SJSA1 (cell line): Measurements from ENCODE around the gene ZSCAN31. TPM values are rescaled to one million over a fixed set of nuclear protein-coding genes. Genes with fewer than 3 reads are reported as not detected.

Source experiments
- DNase-seq, 2 experiments: peaks; one replicate each; pipeline ENCODE4 v3.0.0-alpha.2; 2015 to 2020; ENCODE audit warnings: low spot score in 2 of 2, low read depth in 1 of 2
- H3K27ac ChIP-seq: fragments of 250-450 bp; sonication (Bioruptor Pico); 2 replicates; pipeline ENCODE4 v1.5.1; 2020; ENCODE audit warnings: mild to moderate bottlenecking, moderate library complexity
- H3K27me3 ChIP-seq: fragments of 250-450 bp; sonication (Bioruptor Pico); replicated peaks from 2 replicates; pipeline ENCODE4 v1.5.1; 2020; ENCODE audit warnings: mild to moderate bottlenecking, moderate library complexity
- H3K36me3 ChIP-seq: fragments of 250-450 bp; sonication (Bioruptor Pico); 2 replicates; pipeline ENCODE4 v1.5.1; 2020; ENCODE audit warnings: mild to moderate bottlenecking
- H3K4me1 ChIP-seq: fragments of 250-450 bp; sonication (Bioruptor Pico); replicated peaks from 2 replicates; pipeline ENCODE4 v1.6.1; 2021; ENCODE audit warnings: mild to moderate bottlenecking
- H3K4me3 ChIP-seq: fragments of 250-450 bp; sonication (Bioruptor Pico); 2 replicates; pipeline ENCODE4 v1.5.1; 2020; ENCODE audit warnings: mild to moderate bottlenecking
- H3K9me3 ChIP-seq: fragments of 250-450 bp; sonication (Bioruptor Pico); replicated peaks from 2 replicates; pipeline ENCODE4 v1.5.1; 2020; ENCODE audit warnings: mild to moderate bottlenecking
- total RNA-seq: library from RNA; depleted of rRNA; stranded (reverse); fragments of >200 nt; shearing (Covaris generic); gene quantifications from 2 replicates; pipeline ENCODE4 v1.2.3, GENCODE V29; 2014; rRNA removed

Gene ZSCAN31
- total RNA-seq, 1 experiment from 2014 or later = 17.9 TPM

DNA sequence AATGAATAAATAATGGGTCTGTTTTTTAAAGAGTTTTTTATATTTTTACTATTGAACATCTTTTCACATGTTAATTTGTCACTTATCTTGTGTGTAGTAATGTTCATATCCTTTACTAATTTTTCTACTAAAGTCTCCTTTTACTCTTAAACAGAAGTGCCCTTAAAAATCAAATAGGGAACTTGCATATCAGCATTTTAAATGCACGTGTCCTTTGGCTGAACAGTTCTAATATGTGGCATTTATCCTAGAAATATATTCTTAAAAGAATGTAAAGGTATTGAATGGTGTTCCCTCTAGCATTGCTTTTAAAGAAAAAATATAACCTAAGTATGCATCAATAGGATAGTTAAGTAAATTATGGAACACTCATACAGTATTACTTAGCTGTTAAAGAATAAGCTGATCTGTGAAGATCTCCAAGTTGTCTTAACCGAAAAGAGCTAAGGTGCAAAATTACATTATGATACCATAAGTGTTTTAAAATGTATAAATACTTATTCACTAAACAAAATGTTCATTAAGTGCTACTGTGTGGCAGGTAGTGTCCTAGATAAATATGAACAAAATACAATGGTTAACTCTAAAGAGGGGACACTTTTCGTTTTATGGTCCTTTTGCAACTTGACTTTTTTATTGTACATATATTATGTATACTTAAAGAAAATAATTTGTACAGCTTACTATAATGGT, 55.2 kb downstream of the ZSCAN31 start:
- H3K9me3 ChIP-seq = peaks cover 7% of the 10 kb centered on the region; the same call in 1 of the 2 replicates
- H3K4me3 ChIP-seq = peak overlapping the region; percentile 50
- no peaks in the 10 kb centered on the region for H3K27me3 ChIP-seq
- H3K4me1 ChIP-seq = peaks cover 8% of the 10 kb centered on the region; the same call in 1 of the 2 replicates
- peaks cover 52% of the 10 kb centered on the region for H3K36me3 ChIP-seq
- H3K27ac ChIP-seq = no peak overlapping the region
- DNase-seq = no peak

DNA sequence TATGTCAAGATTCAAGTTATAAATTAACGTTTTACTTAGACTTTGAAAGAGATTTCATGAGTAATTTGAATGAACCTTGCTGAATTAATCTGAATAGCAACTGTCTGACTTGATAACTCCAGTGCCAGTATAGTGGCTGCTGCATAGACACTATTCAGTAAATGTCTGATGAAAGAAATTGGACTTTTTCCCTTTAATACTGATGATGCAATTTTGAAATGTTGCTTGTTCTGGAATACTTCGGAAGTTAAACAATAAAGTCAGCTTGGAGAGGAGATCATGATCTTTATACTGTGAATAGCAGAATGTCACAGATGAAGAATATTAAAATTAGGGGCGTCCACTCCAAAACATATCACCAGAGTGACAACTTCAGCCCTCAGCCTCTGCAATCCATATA, 58.2 kb downstream of the ZSCAN31 start:
- Histone ChIP-seq H3K9me3 (peaks cover 2% of the 10 kb centered on the region; the same call in 1 of the 2 replicates), H3K27me3 (no peaks in the 10 kb centered on the region), H3K4me1 (peaks cover 7% of the 10 kb centered on the region; the same call in 1 of the 2 replicates), H3K4me3 (no peak overlapping the region), H3K27ac (no peak overlapping the region), H3K36me3 (peaks cover 46% of the 10 kb centered on the region)
- DNase-seq = no peak

DNA sequence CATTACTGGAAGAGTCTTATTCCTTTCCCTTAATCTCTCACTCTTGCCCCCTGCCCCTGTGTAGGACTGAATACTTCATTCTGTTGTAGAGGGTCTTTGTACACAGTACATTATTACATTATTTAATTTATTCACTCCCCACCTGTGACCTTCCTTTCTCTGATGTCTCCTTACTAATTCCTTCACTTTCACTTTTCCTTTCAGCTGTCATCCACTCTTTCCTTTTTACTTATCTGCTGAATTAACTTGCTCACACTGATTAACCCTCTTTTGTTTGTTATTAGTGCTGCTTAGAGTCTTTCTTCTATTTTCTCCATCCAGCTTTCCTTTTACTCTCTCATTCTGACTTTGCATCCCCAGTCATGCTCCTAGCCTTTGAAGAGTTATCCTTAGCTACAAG, 61.1 kb downstream of the ZSCAN31 start:
- H3K4me3 ChIP-seq = no peak overlapping the region

More for the DNA sequence above, 61.1 kb downstream of the ZSCAN31 start:
- H3K9me3 ChIP-seq = no peaks in the 10 kb centered on the region
- H3K4me1 ChIP-seq = peaks cover under 1% of the 10 kb centered on the region
- no peaks in the 10 kb centered on the region for H3K27me3 ChIP-seq
- H3K27ac ChIP-seq = no peak overlapping the region
- H3K36me3 ChIP-seq = peaks cover 54% of the 10 kb centered on the region
- DNase-seq = no peak

Other genes starting within 250 kb of the ZSCAN31 start
- 0.31 and 1.2 TPM in 2 replicates for gene ZSCAN16, start 211.5 kb downstream of the ZSCAN31 start, total RNA-seq
- 8.2 and 12.4 TPM in 2 replicates for gene ZKSCAN8, start 194.3 kb downstream of the ZSCAN31 start, total RNA-seq
- gene ZSCAN9, start 110.9 kb downstream of the ZSCAN31 start, total RNA-seq = 24.3 and 34.9 TPM in 2 replicates
- 8.2 and 13.8 TPM in 2 replicates for gene ZKSCAN4, start 83.9 kb downstream of the ZSCAN31 start, total RNA-seq
- not detected in 2 replicates for gene NKAPL, start 76.9 kb downstream of the ZSCAN31 start, total RNA-seq
- 11.7 and 17.4 TPM in 2 replicates for gene ZSCAN26, start 69.0 kb downstream of the ZSCAN31 start, total RNA-seq
- gene PGBD1, start 54.6 kb downstream of the ZSCAN31 start, total RNA-seq = 13.4 and 13.5 TPM in 2 replicates
- gene ZKSCAN3, start 13.8 kb upstream of the ZSCAN31 start, total RNA-seq = 5.9 and 6.9 TPM in 2 replicates
- gene ZSCAN12, start 63.6 kb upstream of the ZSCAN31 start, total RNA-seq = 4.8 and 6.6 TPM in 2 replicates
- 0.28 and 2.6 TPM in 2 replicates for gene ZSCAN23, start 107.3 kb upstream of the ZSCAN31 start, total RNA-seq
- not detected in 2 replicates for gene GPX6, start 179.6 kb upstream of the ZSCAN31 start, total RNA-seq
- not detected in 2 replicates for gene GPX5, start 189.7 kb upstream of the ZSCAN31 start, total RNA-seq